Stimulated activated CD4-positive, alpha-beta T cell treated with anti-CD3 and anti-CD28 coated beads, TNF-alpha, amount 100 ng/mL, for 4 hours (primary cell): ENCODE measurements around the gene ZNF83.
"Not testable (repeated sequence)": the region's sequence is repeated elsewhere in the genome, so short reads cannot be mapped to it uniquely, and the experiment has no call there.

ENCODE experiments used
- DNase-seq, 3 experiments: peaks; one replicate each; pipeline ENCODE4 v3.0.0-alpha.2; 2020; ENCODE audit warnings: low read depth in 3 of 3

Gene ZNF83

GRCh38 chr19:52637718-52638585, at the start of gene ZNF83:
Gene ZNF83 (minus strand): TSS chr19:52638355.
- DNase-seq = peak; percentile 84 to 93 (median 84)

GRCh38 chr19:52687684-52688083, 49.5 kb upstream of the ZNF83 start:
- no peak for DNase-seq

GRCh38 chr19:52685811-52686210, 47.7 kb upstream of the ZNF83 start:
- no peak for DNase-seq

DNA sequence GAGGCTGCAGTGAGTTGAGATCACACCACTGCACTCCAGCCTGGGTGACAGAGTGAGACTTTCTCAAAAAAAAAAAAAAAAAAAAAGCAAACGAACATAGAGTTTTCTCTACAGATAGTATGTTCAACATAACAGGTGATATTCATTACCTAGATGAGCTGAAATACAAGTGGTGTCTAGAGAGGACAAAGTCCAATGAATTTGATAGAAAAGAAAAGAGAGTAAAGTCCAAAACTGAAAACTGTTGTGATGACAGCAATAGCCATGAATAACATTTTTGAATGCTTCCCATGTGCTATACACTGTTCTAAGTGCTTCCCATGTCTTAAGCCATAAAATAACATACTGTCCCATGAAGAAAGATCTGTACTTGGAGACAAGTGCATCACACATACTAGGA, 43.1 kb upstream of the ZNF83 start:
- not testable (repeated sequence) for DNase-seq

- DNase-seq = no peak
Observed at GRCh38 chr19:52679598-52679997, 41.4 kb upstream of the ZNF83 start.

DNA sequence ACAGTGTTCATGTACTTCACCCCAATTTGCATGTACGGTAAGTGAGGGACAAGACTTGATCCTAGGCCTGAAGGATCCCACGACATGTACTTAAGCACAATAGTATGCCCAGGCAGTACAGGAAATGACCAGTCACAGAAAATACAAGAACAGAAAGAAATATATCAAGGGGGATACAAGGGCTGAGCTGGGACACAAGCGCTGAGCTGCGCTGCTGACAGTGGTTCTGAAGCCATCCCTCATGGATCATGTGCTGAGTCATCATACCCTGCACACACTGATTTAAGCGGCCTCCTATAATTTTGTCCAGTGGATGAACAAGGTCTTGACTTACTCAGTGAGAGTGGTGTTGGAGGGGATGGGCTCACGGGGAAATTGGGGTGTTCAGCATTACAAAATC, 37.1 kb upstream of the ZNF83 start:
- not testable (repeated sequence) for DNase-seq

DNA sequence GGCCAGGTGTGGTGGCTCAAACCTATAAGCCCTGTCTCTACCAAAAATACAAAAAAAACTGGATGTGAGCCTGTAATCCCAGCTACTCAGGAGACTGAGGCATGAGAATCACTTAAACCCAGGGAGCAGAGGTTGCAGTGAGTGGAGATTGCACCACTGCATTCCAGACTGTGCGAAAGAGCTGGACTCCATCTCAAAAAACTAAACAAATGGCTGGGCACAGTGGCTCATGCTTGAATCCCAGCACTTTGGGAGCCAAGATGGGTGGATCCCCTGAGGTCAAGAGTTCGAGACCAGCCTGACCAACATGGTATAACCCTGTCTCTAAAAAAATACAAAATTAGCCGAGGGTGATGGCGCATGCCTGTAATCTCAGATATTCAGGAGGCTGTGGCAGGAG, 34.9 kb upstream of the ZNF83 start:
- no peak for DNase-seq

DNA sequence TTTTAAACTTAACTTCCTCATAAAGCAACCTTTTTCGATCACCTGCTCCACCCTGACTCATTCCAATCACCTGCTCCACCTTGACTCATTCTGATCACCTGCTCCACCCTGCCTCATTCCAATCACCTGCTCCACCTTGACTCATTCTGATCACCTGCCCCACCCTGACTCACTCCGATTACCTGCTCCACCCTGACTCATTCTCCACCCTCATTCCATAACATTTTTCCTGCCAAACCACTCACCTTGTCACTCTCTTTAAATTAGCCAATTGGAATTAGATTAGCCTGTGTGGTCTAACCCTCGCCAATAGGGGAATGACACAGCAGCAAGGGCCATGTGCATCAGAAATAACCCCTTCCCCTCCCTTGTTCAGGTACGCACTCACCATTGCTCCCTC, 31.9 kb upstream of the ZNF83 start:
- DNase-seq = no peak

GRCh38 chr19:52669586-52669985, 31.4 kb upstream of the ZNF83 start:
- DNase-seq = no peak

DNA sequence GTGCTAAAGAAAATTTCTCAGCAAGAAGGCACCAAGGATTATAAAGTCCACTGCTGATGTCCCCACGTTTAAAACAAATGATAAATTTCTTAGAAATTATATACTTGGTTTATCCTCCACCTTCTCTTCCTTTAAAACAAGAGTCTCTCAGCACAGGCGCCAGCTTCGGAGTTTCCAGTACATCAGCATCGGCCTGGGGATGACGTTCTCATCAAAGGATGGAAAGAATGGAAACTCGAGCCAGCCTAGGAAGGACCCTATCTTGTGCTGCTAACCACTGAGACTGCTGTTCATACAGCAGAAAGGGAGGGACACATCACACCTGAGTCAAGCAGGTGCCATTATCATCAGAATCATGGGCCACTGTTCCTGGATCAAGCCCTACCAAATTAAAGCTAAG, 29.8 kb upstream of the ZNF83 start:
- DNase-seq = no peak

- no peak for DNase-seq
Observed at GRCh38 chr19:52666506-52666905, 28.4 kb upstream of the ZNF83 start.

DNA sequence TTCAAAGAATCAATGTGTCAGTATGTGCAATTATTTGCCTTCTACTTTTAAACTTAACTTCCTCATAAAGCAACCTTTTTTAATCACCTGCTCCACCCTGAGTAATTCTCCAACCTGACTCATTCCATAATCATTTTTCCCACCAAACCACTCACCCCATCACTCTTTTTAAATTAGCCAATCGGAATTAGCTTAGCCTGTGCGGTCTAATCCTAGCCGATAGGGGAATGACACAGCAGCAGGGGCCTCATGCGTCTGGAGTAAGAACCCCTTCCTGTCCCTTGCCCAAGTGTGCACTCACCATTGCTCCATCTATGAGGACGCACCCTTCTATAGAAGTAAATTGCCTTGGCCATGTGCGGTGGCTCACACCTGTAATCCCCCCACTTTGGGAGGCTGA, 27.4 kb upstream of the ZNF83 start:
- no peak for DNase-seq

DNA sequence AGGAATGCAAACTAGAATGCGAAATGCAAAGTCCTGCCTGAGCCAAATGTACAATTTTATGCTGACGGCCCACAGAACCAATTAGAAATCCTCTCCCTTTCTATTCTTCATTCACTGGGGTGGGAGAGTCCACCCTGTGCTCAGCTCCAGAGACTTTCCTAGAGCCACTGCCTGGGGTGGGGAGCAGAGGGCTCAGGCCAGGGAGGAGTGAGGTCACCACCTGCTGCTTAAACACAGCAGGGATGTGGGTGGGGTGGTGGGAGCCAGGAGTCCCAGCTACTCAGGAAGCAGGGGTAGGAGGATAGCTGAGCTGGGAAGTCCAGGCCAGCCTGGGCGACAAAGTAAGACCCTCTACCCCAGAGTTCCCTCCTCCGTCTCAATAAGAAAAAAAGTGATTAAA, 26.9 kb upstream of the ZNF83 start:
- DNase-seq = no peak

- DNase-seq = no peak
Observed at GRCh38 chr19:52664461-52664860, 26.3 kb upstream of the ZNF83 start.

- DNase-seq = no peak
Observed at GRCh38 chr19:52662631-52663030, 24.5 kb upstream of the ZNF83 start.

DNA sequence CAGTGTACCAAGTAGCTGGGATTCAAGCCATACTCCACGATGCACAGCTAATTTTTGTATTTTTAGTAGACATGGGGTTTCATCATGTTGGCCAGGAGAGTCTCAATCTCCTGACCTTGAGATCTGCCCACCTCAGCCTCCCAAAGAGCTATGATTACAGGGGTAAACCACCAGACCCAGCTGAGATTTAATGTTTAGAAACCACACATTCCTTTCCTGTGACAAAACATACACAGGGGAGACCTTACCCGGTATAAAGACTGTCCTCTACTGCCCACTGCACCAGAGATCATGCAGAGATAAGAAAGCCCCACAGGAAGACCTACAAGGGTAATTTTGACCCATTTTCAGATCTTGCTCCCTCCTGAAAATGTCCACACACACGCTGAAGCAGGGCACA, 22.8 kb upstream of the ZNF83 start:
- no peak for DNase-seq

GRCh38 chr19:52659013-52659412, 20.9 kb upstream of the ZNF83 start:
- no peak for DNase-seq

- no peak for DNase-seq
Observed at GRCh38 chr19:52658595-52658994, 20.4 kb upstream of the ZNF83 start.

- no peak for DNase-seq
Observed at GRCh38 chr19:52653161-52653560, 15.0 kb upstream of the ZNF83 start.

GRCh38 chr19:52651956-52652355, 13.8 kb upstream of the ZNF83 start:
- DNase-seq = no peak

DNA sequence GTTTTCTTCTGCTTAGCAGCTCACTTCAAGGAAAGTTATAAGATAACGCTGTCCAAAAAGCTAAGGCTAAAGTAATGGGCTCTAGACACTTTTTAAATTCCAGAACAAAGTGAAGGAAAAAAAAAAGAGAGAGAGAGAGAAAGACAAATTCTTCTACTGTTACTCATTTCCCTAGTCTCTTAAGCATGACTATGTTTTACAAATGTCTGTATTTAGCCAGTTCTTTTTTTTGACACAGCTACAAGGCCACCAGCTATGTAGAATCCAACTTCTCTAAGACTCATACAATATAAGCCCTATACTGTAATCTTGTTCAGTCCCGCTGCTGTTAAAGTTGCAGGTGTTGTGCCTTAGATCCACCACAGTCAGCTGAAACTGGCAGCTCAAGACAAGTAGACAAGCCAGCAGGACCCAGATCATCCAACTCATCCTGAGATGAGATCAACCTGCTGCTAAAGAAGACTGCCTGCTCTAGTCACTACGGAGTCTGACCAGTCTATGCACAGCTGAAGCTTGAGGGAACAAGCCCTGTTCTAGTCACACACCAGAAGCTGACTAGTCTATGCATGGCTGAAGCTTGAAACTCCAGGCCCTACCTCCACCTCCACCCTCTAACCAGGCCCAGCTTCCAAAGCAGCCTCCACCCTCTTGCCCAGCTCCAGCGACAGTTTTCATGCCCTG, 10.3 kb upstream of the ZNF83 start:
- no peak for DNase-seq

DNA sequence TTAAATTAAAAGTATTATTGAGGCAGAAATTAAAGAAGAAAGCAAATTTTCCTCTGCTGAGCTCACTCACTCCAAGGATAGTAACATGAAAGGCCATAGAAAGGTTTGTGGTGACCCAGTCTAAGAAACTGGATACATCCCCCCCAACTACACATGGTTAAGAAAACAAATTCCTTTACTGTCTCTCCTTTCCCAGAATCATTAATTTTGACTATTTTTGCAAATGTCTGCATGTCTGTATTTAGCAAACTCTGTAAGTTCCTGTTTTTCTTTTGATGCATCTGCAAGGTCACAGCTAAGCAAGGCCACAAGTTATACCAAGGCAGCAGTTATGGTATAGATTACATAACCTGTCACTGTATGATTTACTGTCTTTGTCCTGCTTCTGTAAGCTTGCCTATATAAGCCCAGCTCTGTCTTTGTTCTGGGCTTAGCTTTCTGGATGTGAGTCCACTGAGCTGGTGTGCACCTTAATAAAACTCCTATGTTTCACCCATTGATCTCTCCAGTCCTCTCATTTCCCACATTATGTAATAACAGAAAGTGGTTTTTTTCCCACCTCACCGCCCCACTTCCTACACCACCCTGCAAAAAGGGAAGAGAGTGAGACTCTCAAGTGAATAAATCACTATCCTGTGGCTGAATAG, 8.5 kb upstream of the ZNF83 start:
- DNase-seq = no peak

- DNase-seq = no peak
Observed at GRCh38 chr19:52640916-52641315, 2.8 kb upstream of the ZNF83 start.
